NCI-H2196 treated with DMSO at 0.1 percent for 48 hours (cell line): ENCODE measurements around the gene ITFG1.
"Not testable (repeated sequence)": the region's sequence is repeated elsewhere in the genome, so short reads cannot be mapped to it uniquely, and the experiment has no call there.

Source experiments
- DNase-seq: peaks from one replicate; lab custom pipeline; 2025; ENCODE audit not compliant: unreplicated experiment; lab: John Stamatoyannopoulos, UW

ITFG1 gene

GRCh38 chr16:47250983-47251382 is 209.9 kb downstream of the ITFG1 start:
- no peak for DNase-seq

- no peak for DNase-seq
Measured at GRCh38 chr16:47247690-47248089, 213.2 kb downstream of the ITFG1 start.

GRCh38 chr16:47244206-47244605 is 216.7 kb downstream of the ITFG1 start:
- no peak for DNase-seq

- DNase-seq: no peak
Measured at GRCh38 chr16:47241061-47241460, 219.8 kb downstream of the ITFG1 start.

- no peak for DNase-seq
Measured at GRCh38 chr16:47236716-47237115, 224.1 kb downstream of the ITFG1 start.

- no peak for DNase-seq
Measured at GRCh38 chr16:47230296-47230695, 230.6 kb downstream of the ITFG1 start.

- DNase-seq: no peak
Measured at GRCh38 chr16:47229053-47230050, 231.5 kb downstream of the ITFG1 start.

GRCh38 chr16:47228241-47228640 is 232.6 kb downstream of the ITFG1 start:
- DNase-seq: no peak

GRCh38 chr16:47213761-47214440 is 247.0 kb downstream of the ITFG1 start:
- DNase-seq: no peak

- no peak for DNase-seq
Measured at GRCh38 chr16:47211218-47211617, 249.6 kb downstream of the ITFG1 start.

GRCh38 chr16:47204736-47205504 is 255.9 kb downstream of the ITFG1 start:
- DNase-seq: no peak

- DNase-seq: not testable (repeated sequence)
Measured at GRCh38 chr16:47203433-47203832, 257.4 kb downstream of the ITFG1 start.

GRCh38 chr16:47198180-47198575 is 262.7 kb downstream of the ITFG1 start:
- DNase-seq: no peak

GRCh38 chr16:47197536-47198179 is 263.2 kb downstream of the ITFG1 start:
- no peak for DNase-seq

GRCh38 chr16:47196457-47196856 is 264.4 kb downstream of the ITFG1 start:
- DNase-seq: no peak

- DNase-seq: no peak
Measured at GRCh38 chr16:47182318-47182717, 278.5 kb downstream of the ITFG1 start.

GRCh38 chr16:47181066-47181465 is 279.8 kb downstream of the ITFG1 start:
- DNase-seq: not testable (repeated sequence)

GRCh38 chr16:47180073-47180472 is 280.8 kb downstream of the ITFG1 start:
- no peak for DNase-seq

GRCh38 chr16:47175152-47175551 is 285.7 kb downstream of the ITFG1 start:
- no peak for DNase-seq

- no peak for DNase-seq
Measured at GRCh38 chr16:47162670-47163420, 298.0 kb downstream of the ITFG1 start.
